Endothelial cell of umbilical vein (primary cell): ENCODE data around the gene ELAVL1. TPM values are rescaled to one million over a fixed set of nuclear protein-coding genes. Genes with fewer than 3 reads are reported as not detected.

ENCODE experiments used
- BruUV-seq: library from RNA; stranded (reverse); fragments of 400-500 nt; replicated peaks from 2 replicates; lab custom pipeline; 2021; lab: Mats Ljungman, UMichigan
- CTCF ChIA-PET: fragments of 300-600, 350-600 bp; sonication (Branson Sonifier 250); formaldehyde crosslinking; loops from one replicate; lab custom pipeline; 2021; ENCODE audit warnings: antibody characterized with exemption, inconsistent platforms; lab: Charles Lee
- POLR2A ChIA-PET: fragments of 300-600, 350-600 bp; sonication (Branson Sonifier 250); formaldehyde crosslinking; loops from one replicate; lab custom pipeline; 2021; ENCODE audit warnings: antibody characterized with exemption, inconsistent platforms; lab: Charles Lee
- DNase-seq: peaks from one replicate; pipeline ENCODE4 v3.0.0-alpha.2; 2011; ENCODE audit warnings: low read depth, low spot score
- FAIRE-seq: peaks from 2 replicates; lab custom pipeline; 2011; peaks lifted over from hg19 to GRCh38; lab: Jason Lieb, UNC
- H2AFZ ChIP-seq: 2 replicates; pipeline ENCODE4 v1.6.0; 2012; ENCODE audit warnings: low read depth, low read length, control low read depth, inconsistent platforms
- H3K27ac ChIP-seq: 2 replicates; pipeline ENCODE4 v1.5.1; 2011; ENCODE audit warnings: low read depth, mild to moderate bottlenecking, control low read depth, low read length, moderate library complexity; ENCODE audit not compliant: insufficient read depth
- H3K27me3 ChIP-seq, 2 experiments: 2 replicates each; pipeline versions ENCODE4 v1.6.0 to v1.6.1; 2011; ENCODE audit warnings: low read length in 2 of 2, mixed read lengths in 1 of 2; ENCODE audit not compliant: control insufficient read depth in 2 of 2, insufficient read depth in 2 of 2
- H3K36me3 ChIP-seq, 2 experiments: 2 replicates in 1 of 2; 3 replicates in 1 of 2; pipeline ENCODE4 v1.5.1; 2011; ENCODE audit warnings: low read length in 2 of 2, mild to moderate bottlenecking in 1 of 2, moderate library complexity in 1 of 2; ENCODE audit not compliant: control insufficient read depth in 2 of 2, insufficient read depth in 2 of 2; ENCODE audit errors: extremely low read depth in 1 of 2
- H3K4me1 ChIP-seq: 3 replicates; pipeline ENCODE4 v1.5.1; 2011; ENCODE audit warnings: mild to moderate bottlenecking, low read length; ENCODE audit not compliant: control insufficient read depth, insufficient read depth; ENCODE audit errors: extremely low read depth
- H3K4me2 ChIP-seq: 2 replicates; pipeline ENCODE4 v1.6.1; 2011; ENCODE audit warnings: low read length, control low read depth, mixed read lengths; ENCODE audit not compliant: insufficient read depth
- H3K4me3 ChIP-seq, 3 experiments: fragments of 200-600 bp in 1 of 3; sonication (generic), shearing (Covaris generic) in 1 of 3; replicated peaks in 1 of 3; 2 replicates each; pipeline ENCODE4 v1.5.1; 2011 to 2016; ENCODE audit warnings: control low read depth in 3 of 3, low read length in 3 of 3, mild to moderate bottlenecking in 2 of 3, inconsistent platforms in 1 of 3, low read depth in 1 of 3, moderate library complexity in 1 of 3; ENCODE audit not compliant: insufficient read depth in 1 of 3
- H3K79me2 ChIP-seq: 2 replicates; pipeline ENCODE4 v1.6.0; 2012; ENCODE audit warnings: low read length, inconsistent platforms; ENCODE audit not compliant: control insufficient read depth, insufficient read depth
- H3K9ac ChIP-seq: replicated peaks from 2 replicates; pipeline ENCODE3; 2011; ENCODE audit warnings: low read length, control low read depth; ENCODE audit not compliant: insufficient read depth; ENCODE audit errors: extremely low read depth
- H3K9me1 ChIP-seq: replicated peaks from 3 replicates; pipeline ENCODE4 v1.6.0; 2011; ENCODE audit warnings: mild to moderate bottlenecking, low read length; ENCODE audit not compliant: control insufficient read depth, insufficient read depth; ENCODE audit errors: extremely low read depth
- H3K9me3 ChIP-seq: replicated peaks from 2 replicates; pipeline ENCODE4 v1.5.1; 2012; ENCODE audit warnings: low read length, inconsistent platforms; ENCODE audit not compliant: control insufficient read depth, insufficient read depth
- H4K20me1 ChIP-seq: replicated peaks from 2 replicates; pipeline ENCODE3; 2011; ENCODE audit warnings: mild to moderate bottlenecking, low read length; ENCODE audit not compliant: control insufficient read depth, insufficient read depth; ENCODE audit errors: extremely low read depth
- CTCF ChIP-seq, 2 donors: IDR thresholded peaks; 1 replicate in 1 of 2; 2 replicates in 1 of 2; pipeline ENCODE4 v1.5.1; 2011; ENCODE audit warnings: low read length in 2 of 2, mild to moderate bottlenecking in 2 of 2, moderate library complexity in 2 of 2, control low read depth in 1 of 2, inconsistent platforms in 1 of 2, low read depth in 1 of 2; ENCODE audit not compliant: insufficient read depth in 1 of 2; ENCODE audit errors: extremely low read depth in 1 of 2
- EZH2 ChIP-seq: IDR thresholded peaks from 2 replicates; pipeline ENCODE4 v1.6.1; 2012; ENCODE audit warnings: borderline replicate concordance, low read depth, mild to moderate bottlenecking, moderate library complexity, low read length, inconsistent platforms; ENCODE audit not compliant: severe bottlenecking
- FOS ChIP-seq: IDR thresholded peaks from 2 replicates; pipeline ENCODE4 v1.6.1; 2011; ENCODE audit warnings: mild to moderate bottlenecking, low read length, moderate library complexity, borderline replicate concordance; ENCODE audit not compliant: insufficient read depth
- GATA2 ChIP-seq: IDR thresholded peaks from 2 replicates; pipeline ENCODE4 v1.7.0; 2011; ENCODE audit warnings: low read depth, mild to moderate bottlenecking, moderate library complexity, mixed read lengths, low read length; ENCODE audit not compliant: insufficient read length, insufficient read depth
- JUN ChIP-seq: IDR thresholded peaks from 2 replicates; pipeline ENCODE4 v1.6.1; 2011; ENCODE audit warnings: borderline replicate concordance, low read depth; ENCODE audit not compliant: insufficient read length, insufficient read depth
- MYC ChIP-seq: IDR thresholded peaks from one replicate; pipeline ENCODE4 v1.6.1; 2011; ENCODE audit warnings: mild to moderate bottlenecking, low read depth, low read length
- POLR2A ChIP-seq: IDR thresholded peaks from 2 replicates; pipeline ENCODE4 v1.6.1; 2012; ENCODE audit warnings: low read depth, mild to moderate bottlenecking, control low read depth, low read length
- POLR2AphosphoS5 ChIP-seq: IDR thresholded peaks from 2 replicates; pipeline ENCODE4 v1.6.1; 2012; ENCODE audit warnings: low read depth, mild to moderate bottlenecking, control low read depth, low read length, moderate library complexity; ENCODE audit not compliant: insufficient read depth
- dilution Hi-C: fragments of 300-500 bp; cut with MboI; formaldehyde crosslinking; loops from one replicate; pipeline ENCODE4 v1.15.0; 2019; ENCODE audit warnings: low sequenced_read_pairs; ENCODE audit not compliant: extremely low pct_ligation_motif_present
- intact Hi-C: fragments of 100-400 bp; cut with micrococcal nuclease; formaldehyde crosslinking; loops from one replicate; pipeline ENCODE4 v1.10.0; 2022
- polyA plus RNA-seq, 4 experiments: library from polyadenylated mRNA; depleted of rRNA in 3 of 4; stranded (reverse) in 3 of 4; unstranded in 1 of 4; fragments of >200 nt; gene quantifications; 2 replicates each; pipeline versions ENCODE4 v1.2.1 to v1.2.3, GENCODE V29; 2011 to 2012; ENCODE audit warnings: missing spikeins in 1 of 4
- total RNA-seq: library from RNA; stranded (reverse); gene quantifications from 2 replicates; pipeline ENCODE4 v1.2.3, GENCODE V29; 2021
- TF ChIP-seq, protein P1 (sequence below): IDR thresholded peaks from 2 replicates; pipeline ENCODE4 v1.6.1; 2011; ENCODE audit not compliant: insufficient read depth, insufficient read length

The ELAVL1 gene
- total and polyA plus RNA-seq, 2 donors (not counting 3 experiments of a cell fraction or from before 2014, with no cell fraction given), result 46.8 to 134 TPM

- no peak overlapping the region for H3K4me3 ChIP-seq
- peaks cover 2% of the 10 kb centered on the region for H3K4me1 ChIP-seq
- FAIRE-seq (no peak), DNase-seq (no peak)
- peaks cover 0 to 23% of the 10 kb centered on the region in 2 experiments for H3K36me3 ChIP-seq
- intact Hi-C loops (no loop called here), dilution Hi-C loops (no loop called here)
- no TSS peak for BruUV-seq
- peaks cover 3% of the 10 kb centered on the region for H3K79me2 ChIP-seq
- H3K9me3 ChIP-seq, result no peaks in the 10 kb centered on the region
- TF ChIP-seq POLR2AphosphoS5, result no peak
- no peak for TF ChIP-seq GATA2
- TF ChIP-seq, protein P1, sequence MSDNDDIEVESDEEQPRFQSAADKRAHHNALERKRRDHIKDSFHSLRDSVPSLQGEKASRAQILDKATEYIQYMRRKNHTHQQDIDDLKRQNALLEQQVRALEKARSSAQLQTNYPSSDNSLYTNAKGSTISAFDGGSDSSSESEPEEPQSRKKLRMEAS, result no peak
- H3K27ac ChIP-seq, result no peak overlapping the region
- H3K9ac ChIP-seq, result no peak overlapping the region
- ChIA-PET POLR2A (interaction anchor here (0.9 kb wide), 2 partner anchors 8 to 9 kb away, joined by 3 to 5 read pairs; partner anchors contain the start of genes MAP2K7 and SNAPC2), CTCF (interaction anchor here (0.8 to 1.3 kb wide), 2 partner anchors 8 to 43 kb away, joined by 3 to 7 read pairs; partner anchors contain the start of gene SNAPC2)
- peaks cover 12 to 17% of the 10 kb centered on the region in 2 experiments for H3K27me3 ChIP-seq
- no peaks in the 10 kb centered on the region for H3K9me1 ChIP-seq
- no peaks in the 10 kb centered on the region for H4K20me1 ChIP-seq
- H2AFZ ChIP-seq, result no peak overlapping the region
- no peak overlapping the region for H3K4me2 ChIP-seq
Observed at GRCh38 chr19:7912144-7912696, 93.2 kb downstream of the ELAVL1 start.

- no peaks in the 10 kb centered on the region for H3K4me1 ChIP-seq
- peaks cover 0 to 23% of the 10 kb centered on the region in 2 experiments for H3K36me3 ChIP-seq
- no peak overlapping the region for H2AFZ ChIP-seq
- H3K9ac ChIP-seq, result no peak overlapping the region
- intact Hi-C loops, result no loop called here
- peaks cover 9 to 11% of the 10 kb centered on the region in 2 experiments for H3K27me3 ChIP-seq
- no peaks in the 10 kb centered on the region for H3K9me3 ChIP-seq
- no peaks in the 10 kb centered on the region for H3K9me1 ChIP-seq
- H4K20me1 ChIP-seq, result no peaks in the 10 kb centered on the region
- H3K79me2 ChIP-seq, result peaks cover 5% of the 10 kb centered on the region
- ChIA-PET CTCF (interaction anchor here (0.8 to 1.3 kb wide), 2 partner anchors 9 to 42 kb away, joined by 3 to 7 read pairs; partner anchors contain the start of gene SNAPC2), POLR2A (interaction anchor here (0.9 kb wide), 2 partner anchors 8 kb away, joined by 3 to 5 read pairs; partner anchors contain the start of genes MAP2K7 and SNAPC2)
- no peak for DNase-seq
- TF ChIP-seq FOS (no peak), CTCF (IDR thresholded peaks at IDR 0.05; ENCODE audit: extremely low read depth in 1 of 2, insufficient read depth in 1 of 2, low read depth in 1 of 2, low read length in 2 of 2) (no peak), GATA2 (no peak), POLR2A (no peak), EZH2 (no peak), JUN (no peak), POLR2AphosphoS5 (no peak), MYC (no peak)
- TF ChIP-seq, protein P1, result no peak
- dilution Hi-C loops, result no loop called here
- H3K4me2 ChIP-seq, result no peak overlapping the region
- BruUV-seq, result no TSS peak
- H3K4me3 ChIP-seq, result no peak overlapping the region
- FAIRE-seq, result no peak
- no peak overlapping the region for H3K27ac ChIP-seq
Observed at GRCh38 chr19:7911508-7912143, 93.8 kb downstream of the ELAVL1 start.
